Esophagus muscularis mucosa (tissue), 4 donors: ENCODE results near the gene NAT14.

Experiments used
- CTCF ChIP-seq, 3 experiments: fragments of 200-600 bp in 2 of 3; fragments of 450-650 bp in 1 of 3; sonication (generic) in 2 of 3; IDR thresholded peaks; one replicate each; pipeline ENCODE4 v1.5.1; 2017 to 2019; ENCODE audit warnings: antibody characterized with exemption in 3 of 3, mild to moderate bottlenecking in 2 of 3, moderate library complexity in 1 of 3
- EP300 ChIP-seq: sonication (generic); formaldehyde crosslinking; IDR thresholded peaks from one replicate; pipeline ENCODE4 v1.6.1; 2017; ENCODE audit warnings: antibody characterized with exemption
- POLR2A ChIP-seq: fragments of 450-650 bp; IDR thresholded peaks from one replicate; pipeline ENCODE4 v1.6.1; 2017; ENCODE audit warnings: antibody characterized with exemption, moderate library complexity, mild to moderate bottlenecking, low read depth
- POLR2AphosphoS5 ChIP-seq, 2 donors: sonication (generic); formaldehyde crosslinking; IDR thresholded peaks; one replicate each; pipeline ENCODE4 v1.6.1; 2017; ENCODE audit warnings: antibody characterized with exemption in 2 of 2

DNA sequence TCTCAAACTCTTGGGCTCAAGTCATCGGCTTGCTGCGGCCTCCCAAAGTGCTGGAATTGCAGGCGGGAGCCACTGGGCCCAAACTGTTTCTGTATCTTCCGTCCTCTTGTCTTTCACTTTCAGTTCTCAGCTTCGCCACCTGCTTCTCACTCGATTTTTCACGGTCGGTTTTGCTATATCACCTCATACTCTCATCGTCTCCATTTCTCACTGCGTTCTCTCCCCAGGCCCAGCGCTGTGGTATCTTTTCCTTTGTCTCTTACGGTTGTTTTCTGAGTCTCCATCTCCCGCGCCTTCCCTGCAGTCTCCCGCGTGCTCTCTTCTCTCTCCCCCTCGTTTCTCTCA, 18.1 kb downstream of the NAT14 start:
- TF ChIP-seq POLR2A (no peak), CTCF (IDR thresholded peaks at IDR 0.05) (no peak), EP300 (no peak), POLR2AphosphoS5 (IDR thresholded peaks at IDR 0.05) (no peak)
